ENCODE measurements around the gene NDFIP1. TPM values are rescaled to one million over a fixed set of nuclear protein-coding genes. Genes with fewer than 3 reads are reported as not detected.
A peak's percentile ranks its signal among the peaks of the same experiment; 100 is the strongest.

Gene NDFIP1
- total and polyA plus RNA-seq, 2 donors (not counting 1 experiment from before 2014, with no cell fraction given) = 55.8 to 67.4 TPM

DNA sequence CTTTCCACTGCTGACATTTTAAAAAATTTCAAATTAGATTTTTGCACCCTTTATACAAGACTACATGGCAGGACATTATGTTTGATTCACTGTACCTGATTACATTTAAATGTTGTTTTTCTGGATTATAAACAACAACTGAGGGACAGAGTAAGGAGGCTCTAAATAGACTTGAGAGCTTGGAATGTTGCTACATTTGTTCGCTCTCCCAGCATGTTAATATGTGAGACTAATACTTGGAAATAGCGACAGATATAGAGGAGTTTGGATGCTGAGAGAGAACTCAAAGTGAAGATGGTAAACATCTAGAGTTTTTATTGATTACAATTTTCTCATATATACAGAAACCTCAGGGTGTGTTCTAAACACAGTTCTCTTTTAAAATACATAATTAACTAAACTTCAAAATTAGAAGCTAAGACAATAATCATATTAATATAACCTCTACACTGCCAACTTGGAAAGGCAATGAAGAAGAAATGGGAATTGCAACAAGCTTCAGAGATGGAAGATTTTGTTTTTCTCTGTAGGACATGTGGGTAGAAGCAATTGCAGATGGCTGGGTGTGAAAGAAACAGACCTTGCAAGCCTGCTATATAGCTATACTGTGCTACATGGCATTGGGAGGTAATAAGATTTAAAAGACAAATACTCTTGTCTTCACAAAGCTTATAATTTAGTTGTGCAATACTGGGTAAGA lies 1.4 kb upstream of the NDFIP1 start:
- H3K9ac ChIP-seq (ENCODE audit: insufficient read depth, low read length) = no peak overlapping the region
- peaks cover 2% of the 10 kb centered on the region for H3K4me1 ChIP-seq (ENCODE audit: control insufficient read depth, extremely low read depth, insufficient read depth, low read length)
- no peak overlapping the region for H3K4me2 ChIP-seq (ENCODE audit: extremely low read depth, insufficient read depth, low read length)
- H3K36me3 ChIP-seq (ENCODE audit: control insufficient read depth, insufficient read depth, low read length) = no peaks in the 10 kb centered on the region
- DNase-seq (ENCODE audit: low read depth in 2 of 2) = no peak
- TF ChIP-seq, protein P1, sequence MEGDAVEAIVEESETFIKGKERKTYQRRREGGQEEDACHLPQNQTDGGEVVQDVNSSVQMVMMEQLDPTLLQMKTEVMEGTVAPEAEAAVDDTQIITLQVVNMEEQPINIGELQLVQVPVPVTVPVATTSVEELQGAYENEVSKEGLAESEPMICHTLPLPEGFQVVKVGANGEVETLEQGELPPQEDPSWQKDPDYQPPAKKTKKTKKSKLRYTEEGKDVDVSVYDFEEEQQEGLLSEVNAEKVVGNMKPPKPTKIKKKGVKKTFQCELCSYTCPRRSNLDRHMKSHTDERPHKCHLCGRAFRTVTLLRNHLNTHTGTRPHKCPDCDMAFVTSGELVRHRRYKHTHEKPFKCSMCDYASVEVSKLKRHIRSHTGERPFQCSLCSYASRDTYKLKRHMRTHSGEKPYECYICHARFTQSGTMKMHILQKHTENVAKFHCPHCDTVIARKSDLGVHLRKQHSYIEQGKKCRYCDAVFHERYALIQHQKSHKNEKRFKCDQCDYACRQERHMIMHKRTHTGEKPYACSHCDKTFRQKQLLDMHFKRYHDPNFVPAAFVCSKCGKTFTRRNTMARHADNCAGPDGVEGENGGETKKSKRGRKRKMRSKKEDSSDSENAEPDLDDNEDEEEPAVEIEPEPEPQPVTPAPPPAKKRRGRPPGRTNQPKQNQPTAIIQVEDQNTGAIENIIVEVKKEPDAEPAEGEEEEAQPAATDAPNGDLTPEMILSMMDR (conservative IDR thresholded peaks at IDR 0.05 in 1 of 2, IDR thresholded peaks at IDR 0.05 in 1 of 2; ENCODE audit: low read depth in 1 of 2, low read length in 2 of 2) = no peak
- TF ChIP-seq EZH2 (IDR thresholded peaks at IDR 0.05; ENCODE audit: low read length, missing control alignments) = no peak
- H3K4me3 ChIP-seq (replicated peaks in 1 of 4; ENCODE audit: control extremely low read depth in 1 of 4, insufficient read depth in 1 of 4, low read depth in 3 of 4, low read length in 4 of 4) = no peak overlapping the region
- peaks cover 29% of the 10 kb centered on the region for H3K79me2 ChIP-seq (ENCODE audit: control insufficient read depth, insufficient read depth, low read length)
- no peaks in the 10 kb centered on the region for H4K20me1 ChIP-seq (ENCODE audit: control insufficient read depth, extremely low read depth, insufficient read depth, low read length)
- no peak overlapping the region for H2AFZ ChIP-seq (ENCODE audit: low read length)
- no peaks in the 10 kb centered on the region for H3K27me3 ChIP-seq (ENCODE audit: control insufficient read depth, insufficient read depth, low read length)
- H3K27ac ChIP-seq (ENCODE audit: insufficient read depth, low read length) = no peak overlapping the region
- no peaks in the 10 kb centered on the region for H3K9me3 ChIP-seq (ENCODE audit: control insufficient read depth, insufficient read depth, low read depth, low read length)

DNA sequence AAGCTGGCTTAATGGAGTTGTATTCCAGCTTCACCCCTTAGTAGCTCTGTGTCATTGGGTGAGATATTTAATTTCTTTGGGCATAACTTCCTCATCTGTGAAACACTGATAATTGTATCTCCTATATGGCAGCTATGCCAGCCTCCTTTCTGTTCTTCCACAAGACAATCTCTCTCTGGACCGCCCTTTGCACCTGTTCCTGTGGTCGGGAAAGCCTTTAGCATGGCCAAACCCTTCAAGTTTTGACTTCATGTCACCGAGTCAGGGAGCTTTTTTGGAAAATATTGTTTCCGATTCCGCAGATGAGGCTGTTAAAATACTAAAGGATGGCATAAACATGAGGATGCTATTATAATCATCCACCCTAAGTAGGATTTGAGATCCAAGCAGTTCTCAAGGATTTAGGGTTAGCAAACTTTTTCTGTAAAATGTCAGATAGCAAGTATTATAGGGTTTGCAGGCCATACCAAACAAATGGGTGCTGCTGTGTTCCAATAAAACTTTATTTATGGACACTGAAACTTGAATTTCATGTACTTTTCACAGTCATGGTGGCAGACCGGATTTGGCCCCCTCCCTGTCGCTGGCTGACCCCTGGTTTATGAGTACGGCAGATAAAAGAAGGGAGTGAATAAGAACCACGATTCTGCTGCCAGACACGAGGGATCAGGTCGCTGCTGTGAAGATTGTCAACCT lies 695 bp upstream of the NDFIP1 start:
- TF ChIP-seq, protein P1 (conservative IDR thresholded peaks at IDR 0.05 in 1 of 2, IDR thresholded peaks at IDR 0.05 in 1 of 2; ENCODE audit: low read depth in 1 of 2, low read length in 2 of 2) = no peak
- Histone ChIP-seq H3K79me2 (ENCODE audit: control insufficient read depth, insufficient read depth, low read length) (peaks cover 36% of the 10 kb centered on the region), H4K20me1 (ENCODE audit: control insufficient read depth, extremely low read depth, insufficient read depth, low read length) (no peaks in the 10 kb centered on the region), H2AFZ (ENCODE audit: low read length) (peak overlapping the region; percentile 99), H3K9me3 (ENCODE audit: control insufficient read depth, insufficient read depth, low read depth, low read length) (no peaks in the 10 kb centered on the region), H3K4me2 (ENCODE audit: extremely low read depth, insufficient read depth, low read length) (peak overlapping the region; percentile 72), H3K27me3 (ENCODE audit: control insufficient read depth, insufficient read depth, low read length) (no peaks in the 10 kb centered on the region), H3K4me3 (replicated peaks in 1 of 4; ENCODE audit: control extremely low read depth in 1 of 4, insufficient read depth in 1 of 4, low read depth in 3 of 4, low read length in 4 of 4) (peak overlapping the region; percentile 9 to 91 (median 48)), H3K36me3 (ENCODE audit: control insufficient read depth, insufficient read depth, low read length) (no peaks in the 10 kb centered on the region), H3K4me1 (ENCODE audit: control insufficient read depth, extremely low read depth, insufficient read depth, low read length) (peaks cover 2% of the 10 kb centered on the region), H3K27ac (ENCODE audit: insufficient read depth, low read length) (peak overlapping the region; percentile 50), H3K9ac (ENCODE audit: insufficient read depth, low read length) (peak overlapping the region; percentile 95)
- no peak for DNase-seq (ENCODE audit: low read depth in 2 of 2)

DNA sequence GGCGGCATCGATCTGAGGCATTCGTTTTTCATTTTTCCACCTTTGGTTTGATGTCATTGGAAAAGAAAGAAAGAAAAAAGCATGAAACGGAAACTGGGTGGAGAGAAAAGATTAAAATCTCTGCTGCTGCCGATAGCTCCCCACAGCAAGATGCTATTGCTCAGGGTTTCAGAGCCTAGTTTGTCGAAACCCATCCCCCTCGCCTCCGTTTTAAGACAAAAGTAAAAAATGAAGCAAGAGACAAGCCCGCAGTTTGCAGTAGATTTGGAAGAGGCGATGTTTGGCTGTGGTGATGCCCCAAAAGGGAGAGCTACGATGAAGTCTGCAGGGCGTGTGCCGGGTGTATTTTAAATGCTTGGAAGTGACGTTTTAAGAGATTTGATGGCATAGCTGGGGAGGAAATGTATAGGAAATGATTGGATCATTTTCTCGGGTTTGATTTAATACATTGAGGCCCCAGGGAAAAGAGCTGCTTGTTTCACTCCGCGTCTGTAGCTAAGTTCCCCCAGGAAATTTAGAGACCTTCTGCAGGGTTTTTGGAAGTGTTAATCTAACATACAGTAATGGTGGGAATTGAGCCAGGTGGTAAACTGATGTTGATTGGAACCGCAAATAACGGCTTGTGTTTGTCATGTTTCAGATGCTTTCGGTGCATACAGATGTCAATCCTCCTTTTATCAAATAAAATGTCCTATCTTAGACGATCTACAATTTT lies 909 bp downstream of the NDFIP1 start:
- Histone ChIP-seq H3K27me3 (ENCODE audit: control insufficient read depth, insufficient read depth, low read length) (no peaks in the 10 kb centered on the region), H2AFZ (ENCODE audit: low read length) (peak overlapping the region; percentile 28), H3K27ac (ENCODE audit: insufficient read depth, low read length) (peak overlapping the region; percentile 92), H3K4me1 (ENCODE audit: control insufficient read depth, extremely low read depth, insufficient read depth, low read length) (peaks cover 2% of the 10 kb centered on the region), H3K4me3 (replicated peaks in 1 of 4; ENCODE audit: control extremely low read depth in 1 of 4, insufficient read depth in 1 of 4, low read depth in 3 of 4, low read length in 4 of 4) (peak overlapping the region; percentile 75 to 97 (median 88)), H3K36me3 (ENCODE audit: control insufficient read depth, insufficient read depth, low read length) (no peaks in the 10 kb centered on the region), H3K9me3 (ENCODE audit: control insufficient read depth, insufficient read depth, low read depth, low read length) (no peaks in the 10 kb centered on the region), H3K4me2 (ENCODE audit: extremely low read depth, insufficient read depth, low read length) (peak overlapping the region; percentile 93), H3K79me2 (ENCODE audit: control insufficient read depth, insufficient read depth, low read length) (peaks cover 51% of the 10 kb centered on the region), H4K20me1 (ENCODE audit: control insufficient read depth, extremely low read depth, insufficient read depth, low read length) (peaks cover 1% of the 10 kb centered on the region), H3K9ac (ENCODE audit: insufficient read depth, low read length) (peak overlapping the region; percentile 95)
- TF ChIP-seq, protein P1 (conservative IDR thresholded peaks at IDR 0.05 in 1 of 2, IDR thresholded peaks at IDR 0.05 in 1 of 2; ENCODE audit: low read depth in 1 of 2, low read length in 2 of 2) = no peak
- TF ChIP-seq EZH2 (IDR thresholded peaks at IDR 0.05; ENCODE audit: low read length, missing control alignments) = no peak
- DNase-seq (ENCODE audit: low read depth in 2 of 2) = peak; percentile 31 to 53
